Muscle of leg (tissue), 11 donors: ENCODE data around the gene FEV. TPM values are rescaled to one million over a fixed set of nuclear protein-coding genes. Genes with fewer than 3 reads are reported as not detected.

Source experiments
- DNase-seq: peaks from one replicate; pipeline ENCODE4 v3.0.0; 2013
- H3K27ac ChIP-seq: one replicate; pipeline ENCODE4 v1.5.1; 2013; ENCODE audit warnings: mild to moderate bottlenecking, low read length, control low read depth
- H3K27me3 ChIP-seq: one replicate; pipeline ENCODE4 v1.6.1; 2013; ENCODE audit warnings: low read length; ENCODE audit not compliant: control insufficient read depth, insufficient read depth
- H3K36me3 ChIP-seq: one replicate; pipeline ENCODE4 v1.6.1; 2013; ENCODE audit warnings: low read length; ENCODE audit not compliant: control insufficient read depth, insufficient read depth
- H3K4me1 ChIP-seq: one replicate; pipeline ENCODE4 v1.6.1; 2013; ENCODE audit warnings: low read length; ENCODE audit not compliant: control insufficient read depth, insufficient read depth
- H3K4me3 ChIP-seq: one replicate; pipeline ENCODE4 v1.5.1; 2013; ENCODE audit warnings: low read length, control low read depth
- H3K9me3 ChIP-seq: replicated peaks from 2 replicates; pipeline ENCODE4 v1.6.1; 2013; ENCODE audit warnings: low read depth, low read length; ENCODE audit not compliant: control insufficient read depth
- WGBS: methylation state at CpG from one replicate; pipeline ENCODE4 v1.1.5; 2013; ENCODE audit warnings: missing lambda C conversion rate; ENCODE audit not compliant: insufficient coverage; 5-methylcytosine and 5-hydroxymethylcytosine counted together
- polyA plus RNA-seq, 8 donors: library from polyadenylated mRNA; unstranded; fragments of 120-200 nt; gene quantifications; one replicate each; pipeline versions ENCODE4 v1.2.1 to v1.2.3, GENCODE V29; 2013; ENCODE audit warnings: inconsistent platforms in 1 of 8, low replicate concordance in 1 of 8; ENCODE audit not compliant: insufficient read length in 8 of 8, insufficient read depth in 1 of 8
- total RNA-seq: library from RNA; stranded (reverse); fragments of 120-200 nt; gene quantifications from one replicate; pipeline ENCODE4 v1.2.4, GENCODE V29; 2013

The FEV gene
- total and polyA plus RNA-seq, 9 donors = 0.08 to 0.62 (median 0.40) TPM; not detected in 4

GRCh38 chr2:219017201-219017931 is 32.4 kb upstream of the FEV start:
- H3K36me3 ChIP-seq = no peaks in the 10 kb centered on the region
- 57% methylated on average over 7 of the region's 14 CpGs for WGBS
- no peak overlapping the region for H3K4me3 ChIP-seq
- no peaks in the 10 kb centered on the region for H3K9me3 ChIP-seq
- peak; percentile 54 for DNase-seq
- peaks cover 19% of the 10 kb centered on the region for H3K27me3 ChIP-seq
- H3K27ac ChIP-seq = peak overlapping the region; percentile 29
- H3K4me1 ChIP-seq = peaks cover 10% of the 10 kb centered on the region

GRCh38 chr2:219016721-219017120 is 31.7 kb upstream of the FEV start:
- WGBS = 85% methylated on average over 4 of the region's 11 CpGs
- no peak for DNase-seq
- peaks cover 21% of the 10 kb centered on the region for H3K27me3 ChIP-seq

GRCh38 chr2:219010873-219011272 is 25.9 kb upstream of the FEV start:
- WGBS = no CpG with 5 or more reads among the region's 5 CpGs
- H3K27me3 ChIP-seq = peaks cover 35% of the 10 kb centered on the region

More at GRCh38 chr2:219016721-219017120, 31.7 kb upstream of the FEV start:
- Histone ChIP-seq H3K36me3 (no peaks in the 10 kb centered on the region), H3K9me3 (no peaks in the 10 kb centered on the region), H3K4me1 (peaks cover 10% of the 10 kb centered on the region), H3K4me3 (no peak overlapping the region), H3K27ac (peak overlapping the region; percentile 29)

GRCh38 chr2:219010162-219010756 is 25.3 kb upstream of the FEV start:
- whole genome bisulfite sequencing = no CpG with 5 or more reads among the region's 6 CpGs
- Histone ChIP-seq H3K4me1 (no peaks in the 10 kb centered on the region), H3K4me3 (no peak overlapping the region), H3K9me3 (no peaks in the 10 kb centered on the region), H3K27me3 (peaks cover 41% of the 10 kb centered on the region), H3K36me3 (no peaks in the 10 kb centered on the region), H3K27ac (no peak overlapping the region)
- DNase-seq = no peak

More at GRCh38 chr2:219010873-219011272, 25.9 kb upstream of the FEV start:
- H3K4me1 ChIP-seq = no peaks in the 10 kb centered on the region
- H3K36me3 ChIP-seq = no peaks in the 10 kb centered on the region
- no peak overlapping the region for H3K27ac ChIP-seq
- H3K9me3 ChIP-seq = no peaks in the 10 kb centered on the region
- no peak for DNase-seq
- no peak overlapping the region for H3K4me3 ChIP-seq

GRCh38 chr2:219009294-219009693 is 24.3 kb upstream of the FEV start:
- Histone ChIP-seq H3K27me3 (peaks cover 45% of the 10 kb centered on the region), H3K9me3 (no peaks in the 10 kb centered on the region), H3K4me3 (no peak overlapping the region), H3K4me1 (no peaks in the 10 kb centered on the region), H3K36me3 (no peaks in the 10 kb centered on the region), H3K27ac (no peak overlapping the region)
- DNase-seq = no peak
- WGBS = 56% methylated on average over 1 of the region's 2 CpGs

GRCh38 chr2:219003979-219004378 is 19.0 kb upstream of the FEV start:
- H3K27ac ChIP-seq = no peak overlapping the region
- H3K27me3 ChIP-seq = peaks cover 79% of the 10 kb centered on the region
- no peak overlapping the region for H3K4me3 ChIP-seq
- no peak for DNase-seq
- WGBS = 48% methylated on average over 2 of the region's 3 CpGs
- H3K36me3 ChIP-seq = no peaks in the 10 kb centered on the region
- peaks cover 16% of the 10 kb centered on the region for H3K4me1 ChIP-seq
- no peaks in the 10 kb centered on the region for H3K9me3 ChIP-seq

- H3K4me3 ChIP-seq = no peak overlapping the region
- 1% methylated on average over 14 of the region's 20 CpGs for WGBS
- H3K9me3 ChIP-seq = no peaks in the 10 kb centered on the region
- no peak for DNase-seq
- no peak overlapping the region for H3K27ac ChIP-seq
- H3K4me1 ChIP-seq = peaks cover 21% of the 10 kb centered on the region
- H3K27me3 ChIP-seq = peaks cover 85% of the 10 kb centered on the region
- H3K36me3 ChIP-seq = no peaks in the 10 kb centered on the region
Observed at GRCh38 chr2:219003267-219003634, 18.3 kb upstream of the FEV start.

- Histone ChIP-seq H3K27me3 (peaks cover 91% of the 10 kb centered on the region), H3K9me3 (no peaks in the 10 kb centered on the region), H3K36me3 (no peaks in the 10 kb centered on the region), H3K4me1 (peaks cover 22% of the 10 kb centered on the region), H3K27ac (no peak overlapping the region), H3K4me3 (no peak overlapping the region)
- 2% methylated on average over 67 of the region's 72 CpGs for WGBS
- DNase-seq = no peak
Observed at GRCh38 chr2:219002395-219003266, 17.6 kb upstream of the FEV start.

GRCh38 chr2:219001577-219002394 is 16.8 kb upstream of the FEV start:
- H3K9me3 ChIP-seq = no peaks in the 10 kb centered on the region
- no peak for DNase-seq
- H3K4me3 ChIP-seq = no peak overlapping the region
- peaks cover 30% of the 10 kb centered on the region for H3K4me1 ChIP-seq
- no peaks in the 10 kb centered on the region for H3K36me3 ChIP-seq
- H3K27ac ChIP-seq = no peak overlapping the region
- peaks cover 93% of the 10 kb centered on the region for H3K27me3 ChIP-seq
- WGBS = 1% methylated on average over 58 of the region's 70 CpGs
